Heart left ventricle (tissue), 16 donors: ENCODE results near the gene ZBTB5. TPM values are rescaled to one million over a fixed set of nuclear protein-coding genes. Genes with fewer than 3 reads are reported as not detected.

Source experiments
- ATAC-seq, 4 donors: fragments of 200-7000 bp; cut with Tn5 transposase; one replicate each; pipeline ENCODE4 v1.9.1; 2020 to 2022; ENCODE audit warnings: moderate library complexity in 4 of 4, mild to moderate bottlenecking in 3 of 4, moderate number of reproducible peaks in 1 of 4
- DNase-seq, 5 donors: peaks; one replicate each; pipeline ENCODE4 v3.0.0-alpha.2; 2020
- H3K27ac ChIP-seq, 12 donors: fragments of 200-600 bp; sonication (generic) in 4 of 12; one replicate each; pipeline versions ENCODE4 v1.5.0 to v1.8.0; 2016 to 2022; ENCODE audit warnings: mild to moderate bottlenecking in 2 of 12
- H3K27me3 ChIP-seq, 9 donors: fragments of 200-600 bp; sonication (generic) in 2 of 9; one replicate each; pipeline versions ENCODE4 v1.5.1 to v1.8.0; 2016 to 2022; ENCODE audit warnings: mild to moderate bottlenecking in 3 of 9
- H3K36me3 ChIP-seq, 9 donors: fragments of 200-600 bp; sonication (generic) in 2 of 9; one replicate each; pipeline versions ENCODE4 v1.5.0 to v1.8.0; 2018 to 2022; ENCODE audit warnings: mild to moderate bottlenecking in 2 of 9
- H3K4me1 ChIP-seq, 12 donors: fragments of 200-600 bp; sonication (generic) in 4 of 12; one replicate each; pipeline versions ENCODE4 v1.5.0 to v1.8.0; 2016 to 2022; ENCODE audit warnings: mild to moderate bottlenecking in 3 of 12
- H3K4me3 ChIP-seq, 12 donors: fragments of 200-600 bp; sonication (generic) in 4 of 12; one replicate each; pipeline versions ENCODE4 v1.5.0 to v1.8.0; 2017 to 2022; ENCODE audit warnings: mild to moderate bottlenecking in 9 of 12, moderate library complexity in 4 of 12
- H3K9me3 ChIP-seq, 12 donors: fragments of 200-600 bp; sonication (generic) in 4 of 12; one replicate each; pipeline versions ENCODE4 v1.5.0 to v1.8.0; 2016 to 2022; ENCODE audit warnings: mild to moderate bottlenecking in 1 of 12
- POLR2A ChIP-seq, 2 donors: fragments of 450-650 bp; IDR thresholded peaks; one replicate each; pipeline ENCODE4 v1.6.1; 2017; ENCODE audit warnings: antibody characterized with exemption in 2 of 2, mild to moderate bottlenecking in 2 of 2, moderate library complexity in 2 of 2
- WGBS, 4 donors: extraction: QIAGEN DNeasy Blood & Tissue Kit in 2 of 4; methylation state at CpG; one replicate each; pipeline versions ENCODE4 v1.1.5 to v1.1.7; 2013 to 2018; 5-methylcytosine and 5-hydroxymethylcytosine counted together
- intact Hi-C, 10 donors: fragments of 100-400 bp; cut with DNase I; formaldehyde crosslinking; loops; one replicate each; pipeline versions ENCODE4 v1.11.1 to v1.14.2; 2022
- polyA plus RNA-seq, 2 donors: library from polyadenylated mRNA; stranded (reverse); fragments of 200-250 nt; gene quantifications; one replicate each; pipeline ENCODE4 v1.2.3, GENCODE V29; 2013
- total RNA-seq, 9 donors: library from RNA; depleted of rRNA in 2 of 9; stranded (reverse); fragments of >200 nt in 2 of 9; fragmentation: NEBNext Ultra II Directional in 3 of 9; extraction: Animal tissue kit (Norgen Biotek cat#: 25700) in 3 of 9; gene quantifications; one replicate each; pipeline versions ENCODE4 v1.1.0 to v1.2.4, GENCODE V29; 2016 to 2023
- TF ChIP-seq, protein P1 (sequence below), 12 donors: fragments of 200-600 bp; sonication (generic) in 4 of 12; IDR thresholded peaks; one replicate each; pipeline versions ENCODE4 v1.5.0 to v1.8.0; 2018 to 2022; ENCODE audit warnings: antibody characterized with exemption in 12 of 12, mild to moderate bottlenecking in 5 of 12
- donor health status: ischemic (EF 13 %, LVEDD 7.1; RV severe dilation, severe dysfunction).
- donor health status: healthy with polysubstance abuse.
- donor health status: DM: no; HTN: yes; CAD: no.
- donor health status: DM: no; HTN: no; CAD: no.
- donor health status: ischemic (EF 25% LVEDD 6.9; RV normal size, moderate dysfunction).
- donor health status: ischemic (EF 25% LVEDD 5.7; RV mildly dilated, moderate dysfunction).
- donor health status: healthy.
- donor health status: DM: yes; HTN: yes; CAD: no.
- donor health status: ischemic (EF 35%, LVEDD 5.7; RV mildly dilated, moderate dysfunction).
- donor health status: nonischemic (EF 11% LVEDD 7.7; RV severe dilation, severe dysfunction).
- donor health status: DM: yes; HTN: yes; CAD: no.
- donor health status: PGD.
- donor health status: ischemic (EF 29% LVEDD 5.4; RV normal size, mild dysfunction).
- donor health status: nonischemic (EF 23%, LVEDD 6.1; RV moderate dilation, normal function).

ZBTB5 gene
- total and polyA plus RNA-seq, 11 donors: 1.8 to 8.0 (median 6.3) TPM

DNA sequence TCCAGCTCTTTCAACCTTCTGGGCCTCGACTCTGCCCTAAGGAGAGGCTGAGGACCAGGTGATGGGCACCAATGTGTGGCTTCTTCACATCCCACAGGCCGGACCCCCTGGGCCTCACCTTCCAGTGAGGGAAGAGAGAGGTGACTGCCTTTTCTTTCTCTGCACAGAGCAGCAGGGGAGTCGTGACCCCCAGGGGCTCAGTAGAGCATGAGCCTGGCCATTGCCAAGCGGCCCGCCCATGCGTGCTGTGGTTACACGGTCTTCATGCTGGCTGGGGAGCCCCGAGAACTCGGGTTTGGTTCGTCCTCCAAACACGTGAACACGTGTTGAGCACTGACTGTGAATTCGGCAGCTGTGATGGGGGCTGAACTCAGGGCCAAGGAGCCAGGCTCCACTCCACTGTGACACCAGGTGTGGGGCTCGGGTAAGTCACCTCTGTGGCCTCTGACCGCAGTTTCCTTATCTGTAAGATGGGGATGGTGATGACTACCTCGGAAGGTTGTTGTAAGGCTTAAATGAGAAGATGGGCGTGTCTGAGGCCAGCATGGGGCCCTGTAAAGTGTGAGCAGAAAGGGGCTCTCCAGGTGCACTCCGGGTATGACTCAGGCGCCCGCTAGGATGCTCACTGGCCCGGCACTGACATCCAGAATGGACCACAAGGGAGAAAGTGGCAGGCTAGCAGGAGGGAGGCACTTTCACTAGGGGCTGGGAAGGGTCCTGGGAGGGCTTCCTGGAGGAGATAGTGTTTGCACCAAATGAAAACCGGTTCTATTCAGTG is 56.1 kb downstream of the ZBTB5 start:
- H3K36me3 ChIP-seq: no peaks in the 10 kb centered on the region
- WGBS, 4 donors: 88 to 89% (median 88%) methylated on average over 18 to 22 of the region's 22 CpGs
- no peak for TF ChIP-seq POLR2A (IDR thresholded peaks at IDR 0.05)
- TF ChIP-seq, protein P1, sequence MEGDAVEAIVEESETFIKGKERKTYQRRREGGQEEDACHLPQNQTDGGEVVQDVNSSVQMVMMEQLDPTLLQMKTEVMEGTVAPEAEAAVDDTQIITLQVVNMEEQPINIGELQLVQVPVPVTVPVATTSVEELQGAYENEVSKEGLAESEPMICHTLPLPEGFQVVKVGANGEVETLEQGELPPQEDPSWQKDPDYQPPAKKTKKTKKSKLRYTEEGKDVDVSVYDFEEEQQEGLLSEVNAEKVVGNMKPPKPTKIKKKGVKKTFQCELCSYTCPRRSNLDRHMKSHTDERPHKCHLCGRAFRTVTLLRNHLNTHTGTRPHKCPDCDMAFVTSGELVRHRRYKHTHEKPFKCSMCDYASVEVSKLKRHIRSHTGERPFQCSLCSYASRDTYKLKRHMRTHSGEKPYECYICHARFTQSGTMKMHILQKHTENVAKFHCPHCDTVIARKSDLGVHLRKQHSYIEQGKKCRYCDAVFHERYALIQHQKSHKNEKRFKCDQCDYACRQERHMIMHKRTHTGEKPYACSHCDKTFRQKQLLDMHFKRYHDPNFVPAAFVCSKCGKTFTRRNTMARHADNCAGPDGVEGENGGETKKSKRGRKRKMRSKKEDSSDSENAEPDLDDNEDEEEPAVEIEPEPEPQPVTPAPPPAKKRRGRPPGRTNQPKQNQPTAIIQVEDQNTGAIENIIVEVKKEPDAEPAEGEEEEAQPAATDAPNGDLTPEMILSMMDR (IDR thresholded peaks at IDR 0.05): no peak
- H3K27ac ChIP-seq: no peak overlapping the region
- no peak overlapping the region for H3K4me3 ChIP-seq
- ATAC-seq (no peak), DNase-seq (no peak)
- intact Hi-C loops: no loop called here
- no peaks in the 10 kb centered on the region for H3K27me3 ChIP-seq
- peaks cover 0 to 23% (median 0%) of the 10 kb centered on the region in 12 donors for H3K4me1 ChIP-seq
- no peaks in the 10 kb centered on the region for H3K9me3 ChIP-seq

DNA sequence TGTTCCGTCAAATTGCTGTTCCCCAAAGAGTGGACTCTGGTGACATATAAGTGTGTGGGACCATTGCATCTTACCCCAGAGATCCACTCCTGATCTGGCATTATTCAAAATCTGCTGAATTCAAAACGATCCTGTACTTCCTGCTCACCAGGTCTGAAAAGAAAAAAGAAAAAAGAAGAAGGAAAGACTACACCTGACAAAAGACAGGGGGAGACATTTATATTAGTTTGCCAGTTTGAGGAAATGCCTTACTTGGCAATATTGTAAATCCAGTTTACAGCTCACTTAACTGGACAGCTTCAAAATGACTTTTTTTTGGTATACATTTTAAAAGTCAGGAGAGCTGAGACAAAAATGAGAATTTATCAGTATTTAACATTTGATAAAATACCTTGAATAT is 57.8 kb downstream of the ZBTB5 start:
- TF ChIP-seq POLR2A (IDR thresholded peaks at IDR 0.05): no peak
- TF ChIP-seq, protein P1 (IDR thresholded peaks at IDR 0.05): peak in 1 of 12 donors; percentile 9
- no peaks in the 10 kb centered on the region for H3K9me3 ChIP-seq
- H3K27me3 ChIP-seq: no peaks in the 10 kb centered on the region
- no peak overlapping the region for H3K27ac ChIP-seq
- no peaks in the 10 kb centered on the region for H3K36me3 ChIP-seq
- no peak for ATAC-seq
- no peak for DNase-seq
- intact Hi-C loops: no loop called here
- H3K4me3 ChIP-seq: no peak overlapping the region
- H3K4me1 ChIP-seq: peaks cover 0 to 15% (median 0%) of the 10 kb centered on the region in 12 donors
- 72 to 78% (median 74%) methylated on average over 2 of the region's 2 CpGs for WGBS, 4 donors

DNA sequence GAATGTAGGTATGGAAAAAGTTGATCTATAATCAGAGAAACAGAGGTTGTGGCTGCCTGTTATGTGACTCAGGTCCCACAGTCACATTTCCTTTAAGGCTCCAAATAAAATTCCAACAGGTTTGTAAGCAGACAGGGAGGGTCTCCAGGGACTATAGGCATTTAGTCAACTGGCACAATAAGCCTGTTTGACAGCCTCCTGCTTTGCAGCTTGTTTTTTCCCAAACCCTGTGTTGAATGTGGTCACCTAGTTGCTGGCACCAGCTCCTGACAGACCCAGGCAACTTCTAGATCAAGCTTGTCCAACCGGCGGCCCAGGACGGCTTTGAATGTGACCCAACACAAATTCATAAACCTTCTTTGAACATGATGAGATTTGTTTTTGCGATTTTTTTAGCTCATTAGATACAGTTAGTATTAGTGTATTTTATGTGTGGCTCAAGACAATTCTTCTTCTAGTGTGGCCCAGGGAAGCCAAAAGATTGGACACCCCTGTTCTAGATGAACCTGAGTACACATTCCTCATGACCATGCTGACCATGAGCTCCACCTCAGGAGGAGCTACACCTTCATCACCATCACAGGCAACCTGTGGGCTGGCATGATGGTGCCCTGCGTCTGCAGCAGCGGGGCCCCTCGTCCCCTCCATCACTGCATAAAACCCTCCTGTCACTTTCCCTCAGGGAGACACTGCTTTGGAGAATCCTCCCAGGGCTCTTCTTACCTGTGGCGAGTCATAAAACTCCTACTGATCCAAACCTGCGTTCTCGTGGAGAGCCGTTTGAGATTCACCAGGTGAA is 58.4 kb downstream of the ZBTB5 start:
- WGBS, 4 donors: 92 to 94% (median 93%) methylated on average over 11 of the region's 11 CpGs
- DNase-seq: no peak
- H3K27ac ChIP-seq: peak overlapping the region in 3 of 12 donors; percentile 27 to 69 (median 41)
- intact Hi-C loops: no loop called here
- no peak for ATAC-seq
- H3K9me3 ChIP-seq: no peaks in the 10 kb centered on the region
- peaks cover 0 to 11% (median 0%) of the 10 kb centered on the region in 12 donors for H3K4me1 ChIP-seq
- TF ChIP-seq, protein P1 (IDR thresholded peaks at IDR 0.05): no peak
- TF ChIP-seq POLR2A (IDR thresholded peaks at IDR 0.05): no peak
- no peak overlapping the region for H3K4me3 ChIP-seq
- H3K27me3 ChIP-seq: no peaks in the 10 kb centered on the region
- H3K36me3 ChIP-seq: no peaks in the 10 kb centered on the region

DNA sequence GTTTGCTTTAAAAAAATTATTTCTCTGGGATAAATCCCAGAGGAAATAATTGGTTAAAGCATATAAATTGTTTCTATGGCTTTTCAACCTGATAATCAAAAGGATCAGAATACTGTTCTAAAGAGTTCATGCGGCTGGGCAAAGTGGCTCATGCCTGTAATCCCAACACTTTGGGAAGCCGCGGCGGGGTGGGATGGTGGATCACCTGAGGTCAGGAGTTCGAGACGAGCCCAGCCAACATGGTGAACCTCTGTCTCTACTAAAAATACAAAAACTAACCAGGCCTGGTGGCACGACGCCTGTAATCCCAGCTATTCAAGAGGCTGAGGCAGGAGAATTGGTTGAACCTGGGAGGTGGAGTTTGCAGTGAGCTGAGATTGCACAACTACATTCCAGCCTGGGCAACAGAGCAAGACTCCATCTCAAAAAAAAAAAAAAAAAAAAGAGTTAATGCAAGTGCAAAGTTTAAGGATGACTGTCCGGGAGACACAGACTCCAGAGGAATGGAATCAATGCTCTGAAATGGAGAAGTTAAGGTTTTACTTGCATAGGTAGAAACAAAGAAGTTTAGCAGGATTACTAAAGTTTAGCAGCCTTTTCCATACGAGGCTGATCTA is 59.4 kb downstream of the ZBTB5 start:
- H3K27me3 ChIP-seq: no peaks in the 10 kb centered on the region
- ATAC-seq (peak in 1 of 4 donors; percentile 35), DNase-seq (peak in 1 of 5 donors; percentile 37)
- H3K4me3 ChIP-seq: no peak overlapping the region
- no peaks in the 10 kb centered on the region for H3K36me3 ChIP-seq
- intact Hi-C loops: no loop called here
- WGBS, 4 donors: 74 to 87% (median 82%) methylated on average over 10 of the region's 10 CpGs
- TF ChIP-seq, protein P1 (IDR thresholded peaks at IDR 0.05): no peak
- no peak for TF ChIP-seq POLR2A (IDR thresholded peaks at IDR 0.05)
- H3K27ac ChIP-seq: peak overlapping the region in 5 of 12 donors; percentile 27 to 69 (median 56)
- no peaks in the 10 kb centered on the region for H3K9me3 ChIP-seq
- peaks cover 0 to 11% (median 0%) of the 10 kb centered on the region in 12 donors for H3K4me1 ChIP-seq
